Neural progenitor cell (in vitro differentiated cells): ENCODE results near the gene CCND2.

Source experiments
- CTCF ChIP-seq: fragments of 200-600 bp; sonication (generic); IDR thresholded peaks from 2 replicates; pipeline ENCODE4 v1.5.1; 2017; ENCODE audit warnings: antibody characterized with exemption, mild to moderate bottlenecking
- EZH2 ChIP-seq: fragments of 200-600 bp; sonication (generic); IDR thresholded peaks from 2 replicates; pipeline ENCODE4 v1.6.1; 2017; ENCODE audit warnings: antibody characterized with exemption, mild to moderate bottlenecking, moderate library complexity

- TF ChIP-seq CTCF: no peak
- TF ChIP-seq EZH2: no peak
Observed at GRCh38 chr12:4289231-4289878, 15.8 kb downstream of the CCND2 start.
